Measurements from ENCODE around the gene CNTN5. TPM values are rescaled to one million over a fixed set of nuclear protein-coding genes. Genes with fewer than 3 reads are reported as not detected.

Gene CNTN5
- total RNA-seq, 4 donors from 2014 or later, result not detected

GRCh38 chr11:100080821-100081220 is 1060.1 kb downstream of the CNTN5 start:
- no peak overlapping the region for H3K4me3 ChIP-seq (ENCODE audit: low read depth, poor library complexity, severe bottlenecking)
- DNase-seq (ENCODE audit: low spot score in 2 of 2), result no peak
- intact Hi-C loops (cut with DNase I; ENCODE audit: low total_unique reads), result no loop called here
- TF ChIP-seq POLR2A (IDR thresholded peaks at IDR 0.05) (no peak), CTCF (IDR thresholded peaks at IDR 0.05) (no peak)

- no peak overlapping the region for H3K4me3 ChIP-seq (ENCODE audit: low read depth, poor library complexity, severe bottlenecking)
- intact Hi-C loops (cut with DNase I; ENCODE audit: low total_unique reads), result no loop called here
- TF ChIP-seq CTCF (IDR thresholded peaks at IDR 0.05) (no peak), POLR2A (IDR thresholded peaks at IDR 0.05) (no peak)
- 72 to 83% methylated on average over 2 of the region's 2 CpGs for WGBS, 2 donors
- DNase-seq (ENCODE audit: low spot score in 2 of 2), result no peak
Measured at GRCh38 chr11:100093698-100094097, 1072.9 kb downstream of the CNTN5 start.

- no peak overlapping the region for H3K4me3 ChIP-seq (ENCODE audit: low read depth, poor library complexity, severe bottlenecking)
- DNase-seq (ENCODE audit: low spot score in 2 of 2), result no peak
- TF ChIP-seq POLR2A (IDR thresholded peaks at IDR 0.05), result no peak
- TF ChIP-seq CTCF (IDR thresholded peaks at IDR 0.05), result no peak
- 65 to 79% methylated on average over 4 of the region's 4 CpGs for WGBS, 2 donors
- intact Hi-C loops (cut with DNase I; ENCODE audit: low total_unique reads), result no loop called here
Measured at GRCh38 chr11:100094121-100094865, 1073.5 kb downstream of the CNTN5 start.

GRCh38 chr11:100095809-100096208 is 1075.1 kb downstream of the CNTN5 start:
- DNase-seq (ENCODE audit: low spot score in 2 of 2), result no peak
- no peak for TF ChIP-seq POLR2A (IDR thresholded peaks at IDR 0.05)
- TF ChIP-seq CTCF (IDR thresholded peaks at IDR 0.05), result no peak
- intact Hi-C loops (cut with DNase I; ENCODE audit: low total_unique reads), result no loop called here
- H3K4me3 ChIP-seq (ENCODE audit: low read depth, poor library complexity, severe bottlenecking), result no peak overlapping the region
- 78 to 81% methylated on average over 3 of the region's 3 CpGs for WGBS, 2 donors

- DNase-seq (ENCODE audit: low spot score in 2 of 2), result no peak
- intact Hi-C loops (cut with DNase I; ENCODE audit: low total_unique reads), result no loop called here
- WGBS, 2 donors, result 80 to 88% methylated on average over 3 of the region's 3 CpGs
- TF ChIP-seq CTCF (IDR thresholded peaks at IDR 0.05) (no peak), POLR2A (IDR thresholded peaks at IDR 0.05) (no peak)
- no peak overlapping the region for H3K4me3 ChIP-seq (ENCODE audit: low read depth, poor library complexity, severe bottlenecking)
Measured at GRCh38 chr11:100098560-100098959, 1077.8 kb downstream of the CNTN5 start.

Measured in lower leg skin (tissue), 4 donors.